T follicular helper cell (primary cell): ENCODE data around the gene FUOM.

Experiments
- DNase-seq: peaks from one replicate; pipeline ENCODE4 v3.0.0-alpha.2; 2020; ENCODE audit warnings: low read depth
- total RNA-seq, 2 experiments: gene quantifications; one replicate each; lab custom pipeline; 2026; lab: John Stamatoyannopoulos, UW

The FUOM gene
- total RNA-seq = 10.9 to 18.2 reads per million in 2 experiments

- DNase-seq = peak; percentile 59
Measured at GRCh38 chr10:133357285-133358161, at the start of gene FUOM. Gene FUOM, minus strand, starts transcription at chr10:133358019. Its CDS starts 12 bp downstream, at chr10:133358007.

DNA sequence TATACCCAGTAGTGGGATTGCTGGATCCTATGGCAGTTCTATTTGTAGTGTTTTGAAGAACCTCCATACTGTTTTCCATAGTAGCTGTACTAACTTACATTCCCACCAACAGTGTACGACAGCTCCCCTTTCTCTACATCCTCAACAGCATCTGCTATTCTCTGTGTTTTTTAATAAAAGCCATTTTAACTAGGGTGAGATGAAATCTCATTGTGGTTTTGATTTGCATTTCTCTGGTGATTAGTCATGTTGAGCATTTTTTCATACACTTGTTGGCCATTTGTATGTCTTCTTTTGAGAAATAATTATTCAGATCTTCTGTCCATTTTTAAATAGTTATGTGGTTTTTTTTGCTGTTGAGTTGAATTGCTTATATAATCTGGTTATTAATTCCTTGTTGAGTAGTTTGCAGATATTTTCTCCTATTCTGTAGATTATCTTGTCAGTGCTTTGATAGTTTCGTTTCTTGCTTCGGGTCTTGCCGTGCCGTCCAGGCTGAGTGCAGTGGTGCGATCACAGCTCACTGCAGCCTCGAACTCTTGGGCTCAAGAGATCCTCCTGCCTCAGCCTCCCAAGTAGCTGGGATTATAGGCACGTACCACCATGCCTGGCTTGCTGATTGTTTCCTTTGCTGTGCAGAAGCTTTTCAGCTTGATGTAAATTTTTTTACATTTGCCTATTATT lies 48.2 kb upstream of the FUOM start:
- DNase-seq = no peak

- no peak for DNase-seq
Measured at GRCh38 chr10:133405272-133405671, 47.5 kb upstream of the FUOM start.

- no peak for DNase-seq
Measured at GRCh38 chr10:133403784-133404183, 46.0 kb upstream of the FUOM start.

DNA sequence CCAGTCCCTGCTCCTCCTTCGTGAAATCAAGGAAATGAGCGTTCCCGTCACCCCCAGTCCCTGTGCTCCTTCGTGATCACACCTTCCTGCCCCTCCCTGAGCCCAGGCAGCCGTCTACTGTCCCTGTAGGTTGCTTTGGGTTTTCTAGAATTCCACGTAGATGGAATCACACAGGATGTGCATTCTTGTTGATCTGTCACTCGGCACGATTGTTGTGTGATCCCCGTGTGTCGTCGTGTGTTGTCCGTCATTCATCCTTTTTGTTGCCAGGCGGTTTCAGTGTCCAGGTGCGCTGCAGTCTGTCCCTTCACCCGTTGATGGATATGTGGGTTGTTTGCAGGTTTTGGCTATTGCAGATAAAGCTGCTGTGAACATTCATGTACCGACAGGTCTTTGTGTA lies 45.5 kb upstream of the FUOM start:
- no peak for DNase-seq

DNA sequence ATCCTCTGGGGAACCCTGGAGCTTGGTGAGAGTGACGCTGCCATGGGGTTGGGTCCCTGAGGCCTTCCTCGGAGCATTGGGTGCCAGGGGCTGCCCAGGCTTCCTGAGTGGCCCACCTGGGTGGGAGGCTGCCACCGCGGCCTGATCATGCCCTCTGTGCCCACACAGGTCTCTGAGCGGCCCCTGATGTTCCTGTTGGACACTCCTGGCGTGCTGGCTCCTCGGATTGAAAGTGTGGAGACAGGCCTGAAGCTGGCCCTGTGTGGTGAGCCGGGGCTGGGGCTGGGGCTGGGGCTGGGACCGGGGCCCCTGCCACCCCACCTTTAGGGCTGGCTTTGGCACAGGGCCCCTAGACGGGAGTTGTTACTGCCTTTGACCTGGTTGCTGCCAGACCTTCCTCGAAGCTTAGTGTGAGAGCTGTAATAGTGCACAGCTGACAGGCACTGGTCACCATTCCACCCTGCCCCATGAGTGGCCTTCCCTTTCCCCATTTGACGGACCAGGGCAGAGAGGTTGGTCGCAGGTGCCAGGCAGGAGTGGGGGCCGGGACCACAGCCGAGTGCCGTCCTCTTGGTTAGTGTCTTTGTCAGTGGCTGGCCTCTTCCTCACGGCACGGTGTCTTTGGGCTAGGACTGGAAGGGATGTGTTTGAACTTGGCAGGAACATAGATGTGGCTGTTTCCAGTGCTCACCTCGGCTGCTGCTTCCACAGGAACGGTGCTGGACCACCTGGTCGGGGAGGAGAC lies 44.3 kb upstream of the FUOM start:
- DNase-seq = no peak

DNA sequence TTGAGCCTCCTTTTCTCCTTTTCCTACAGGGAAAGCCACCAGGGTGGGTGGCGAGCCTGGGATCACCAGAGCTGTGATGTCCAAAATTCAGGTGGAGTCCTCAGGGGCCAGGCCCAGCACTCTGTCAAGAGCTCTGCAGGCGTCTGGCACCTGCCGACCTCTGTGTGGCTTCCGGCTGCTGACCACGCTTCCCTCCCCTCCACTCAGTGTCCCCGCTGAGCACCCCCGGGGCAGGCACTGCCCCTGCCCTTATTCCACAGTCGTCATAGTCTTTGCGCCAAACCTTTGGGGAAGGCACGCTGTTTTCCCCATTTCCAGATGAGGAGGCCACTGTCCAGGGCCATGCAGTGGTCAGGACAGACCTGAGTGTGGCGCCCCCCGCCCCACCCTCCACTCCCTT lies 43.7 kb upstream of the FUOM start:
- no peak for DNase-seq

DNA sequence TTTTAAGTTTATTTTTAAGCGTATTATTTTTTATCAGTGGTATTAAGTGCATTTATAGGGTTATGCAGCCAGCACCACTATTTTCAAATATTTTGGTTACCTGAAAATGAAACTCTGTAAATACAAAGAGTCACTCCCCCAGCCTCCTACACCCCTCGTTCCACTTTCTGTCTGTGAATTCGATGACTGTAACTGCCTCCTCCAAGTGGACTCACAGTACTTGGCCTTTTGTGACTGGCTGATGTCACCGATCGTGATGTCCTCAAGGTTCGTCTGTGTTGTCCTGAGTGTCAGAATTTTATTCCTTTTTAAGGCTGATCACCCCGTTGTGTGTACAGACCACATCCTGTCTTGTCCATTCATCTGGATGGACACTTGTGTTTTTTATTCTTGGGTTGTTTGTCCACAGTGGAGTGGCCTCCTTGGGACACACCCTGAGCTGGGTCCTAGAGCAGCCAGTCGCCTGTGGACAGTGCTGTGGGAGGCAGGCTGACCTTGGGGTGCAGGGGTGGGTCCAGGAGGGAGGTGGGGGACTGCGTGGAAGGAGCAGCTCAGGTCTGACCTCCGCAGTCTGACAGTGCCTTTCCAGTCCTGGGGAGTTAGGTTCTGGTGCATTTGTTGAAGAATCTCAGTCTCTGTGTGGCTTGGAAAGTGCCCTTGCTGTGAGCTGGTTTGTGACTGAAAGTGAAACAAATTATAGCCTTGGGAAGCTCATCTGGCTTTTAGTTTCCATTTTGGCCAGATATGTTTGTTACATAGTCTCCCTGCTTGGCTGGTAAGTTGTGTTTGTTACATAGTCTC lies 43.0 kb upstream of the FUOM start:
- no peak for DNase-seq

GRCh38 chr10:133399123-133399601 lies 41.3 kb upstream of the FUOM start:
- no peak for DNase-seq

GRCh38 chr10:133397938-133398337 lies 40.1 kb upstream of the FUOM start:
- no peak for DNase-seq

DNA sequence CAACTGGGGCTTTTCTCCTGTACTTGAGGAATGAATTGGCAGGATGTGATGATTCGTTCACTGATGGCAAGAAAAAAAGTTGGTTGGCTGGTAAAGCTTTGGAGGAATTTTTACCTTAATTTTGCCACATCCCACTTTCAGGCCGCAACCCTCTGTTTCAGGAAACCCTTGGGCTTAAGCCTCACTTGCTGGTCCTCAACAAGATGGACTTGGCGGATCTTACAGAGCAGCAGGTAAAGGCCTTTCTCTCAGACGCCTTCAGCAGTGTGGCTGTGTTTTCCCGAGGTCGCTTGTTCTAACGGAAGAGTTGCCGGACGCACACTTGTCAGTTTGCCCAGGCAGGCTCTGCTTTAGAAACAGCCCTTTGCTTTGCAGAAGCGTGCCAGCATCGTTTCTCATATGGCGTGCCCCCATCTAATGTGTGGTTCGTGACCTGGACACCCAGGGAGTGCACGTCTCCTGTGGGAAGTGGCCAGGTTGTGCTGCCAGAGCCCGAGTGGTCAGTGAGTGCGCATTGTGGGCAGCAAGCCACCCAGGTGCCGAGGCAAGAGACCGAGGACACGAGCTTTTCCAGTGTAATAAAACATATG lies 38.3 kb upstream of the FUOM start:
- DNase-seq = no peak

- no peak for DNase-seq
Measured at GRCh38 chr10:133394801-133395221, 37.0 kb upstream of the FUOM start.

DNA sequence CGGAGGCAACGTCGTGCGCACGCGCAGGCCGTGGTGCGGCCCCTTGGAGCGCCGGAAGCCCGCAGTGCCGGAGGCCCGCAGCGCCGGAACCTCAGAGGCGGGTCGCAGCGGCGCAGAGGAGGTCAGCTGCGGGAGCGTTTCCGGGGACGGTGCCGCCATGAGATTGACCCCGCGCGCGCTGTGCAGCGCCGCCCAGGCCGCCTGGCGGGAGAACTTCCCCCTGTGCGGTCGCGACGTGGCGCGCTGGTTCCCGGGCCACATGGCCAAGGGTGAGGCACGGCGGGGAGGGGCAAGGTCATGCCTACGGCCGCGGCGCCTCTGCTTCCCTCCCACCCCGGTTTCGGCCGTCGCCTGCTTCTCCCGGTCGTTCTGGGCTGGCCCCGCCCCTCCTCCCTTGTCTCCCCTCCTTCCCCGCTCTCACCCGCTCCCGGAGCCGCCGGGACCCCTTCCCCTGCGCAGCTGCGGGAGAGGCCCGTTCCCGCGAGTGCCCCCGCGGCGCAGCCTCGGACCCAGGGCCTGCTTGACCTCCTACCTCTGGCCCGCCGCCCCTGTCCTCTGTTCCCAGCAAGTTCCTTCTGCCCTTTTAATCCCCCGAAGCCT lies 36.3 kb upstream of the FUOM start, which contains the start of gene MTG1:
TSS of gene MTG1 (plus strand) at position 94 of the 600 bp plus-strand sequence. CDS start at position 158, 64 bp downstream.
- peak; percentile 87 for DNase-seq

- no peak for DNase-seq
Measured at GRCh38 chr10:133393401-133394063, 35.7 kb upstream of the FUOM start.

GRCh38 chr10:133391761-133392518 lies 34.1 kb upstream of the FUOM start:
- DNase-seq = no peak

- DNase-seq = no peak
Measured at GRCh38 chr10:133391249-133391635, 33.4 kb upstream of the FUOM start.

DNA sequence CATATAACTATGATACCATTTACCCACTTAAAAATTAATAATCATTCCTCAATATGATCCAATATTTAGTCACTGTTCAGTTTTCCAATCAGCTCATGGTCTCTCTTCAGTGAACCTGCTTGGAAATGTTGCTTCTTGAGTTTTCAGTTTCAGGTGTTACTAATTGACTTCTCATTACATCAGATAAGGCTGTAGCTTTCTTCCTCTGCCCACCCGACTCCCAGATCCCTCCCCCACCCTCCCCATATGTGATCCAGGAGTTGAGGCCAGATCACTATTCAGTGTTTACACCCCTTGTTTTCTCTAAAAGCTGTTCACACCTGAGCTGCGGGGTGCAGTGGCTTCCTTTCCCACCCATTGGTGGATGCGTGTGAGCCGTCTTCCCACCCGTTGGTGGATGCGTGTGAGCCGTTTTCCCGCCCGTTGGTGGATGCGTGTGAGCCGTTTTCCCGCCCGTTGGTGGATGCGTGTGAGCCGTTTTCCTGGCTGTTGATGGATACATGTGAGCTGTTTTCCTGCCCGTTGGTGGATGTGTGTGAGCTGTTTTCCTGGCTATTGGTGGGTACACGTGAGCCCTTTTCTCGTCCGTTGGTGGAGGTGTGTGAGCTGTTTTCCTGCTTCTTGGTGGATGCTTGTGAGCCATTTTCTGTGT lies 32.9 kb upstream of the FUOM start:
- DNase-seq = no peak

GRCh38 chr10:133388973-133389818 lies 31.4 kb upstream of the FUOM start:
- no peak for DNase-seq
